HEK293 (cell line): ENCODE data around the gene NFKBIE.

ENCODE experiments used
- REST ChIP-seq: fragments of 450-650 bp; formaldehyde crosslinking; IDR thresholded peaks from 2 replicates; pipeline ENCODE4 v1.5.1; 2016; ENCODE audit warnings: missing biosample characterization, missing genetic modification characterization
- ZBTB11 ChIP-seq: fragments of 450-650 bp; formaldehyde crosslinking; conservative IDR thresholded peaks from 2 replicates; pipeline ENCODE4 v1.5.1; 2016; ENCODE audit warnings: low read depth, missing biosample characterization, missing genetic modification characterization
- ZNF24 ChIP-seq: fragments of 450-650 bp; formaldehyde crosslinking; IDR thresholded peaks from 2 replicates; pipeline ENCODE4 v1.5.1; 2016; ENCODE audit warnings: missing biosample characterization, missing genetic modification characterization
- ZNF777 ChIP-seq: fragments of 450-650 bp; formaldehyde crosslinking; IDR thresholded peaks from 2 replicates; pipeline ENCODE4 v1.5.1; 2017; ENCODE audit warnings: missing biosample characterization, missing genetic modification characterization, borderline replicate concordance
- TF ChIP-seq, protein P1 (sequence below): fragments of 450-650 bp; formaldehyde crosslinking; IDR thresholded peaks from 2 replicates; pipeline ENCODE4 v1.5.1; 2016; ENCODE audit warnings: missing biosample characterization, missing genetic modification characterization, borderline replicate concordance

- TF ChIP-seq ZNF777 (tag by site-specific recombination) (no peak), ZBTB11 (tag by site-specific recombination) (no peak), REST (tag by site-specific recombination) (no peak), ZNF24 (tag by site-specific recombination) (no peak)
- TF ChIP-seq, protein P1, sequence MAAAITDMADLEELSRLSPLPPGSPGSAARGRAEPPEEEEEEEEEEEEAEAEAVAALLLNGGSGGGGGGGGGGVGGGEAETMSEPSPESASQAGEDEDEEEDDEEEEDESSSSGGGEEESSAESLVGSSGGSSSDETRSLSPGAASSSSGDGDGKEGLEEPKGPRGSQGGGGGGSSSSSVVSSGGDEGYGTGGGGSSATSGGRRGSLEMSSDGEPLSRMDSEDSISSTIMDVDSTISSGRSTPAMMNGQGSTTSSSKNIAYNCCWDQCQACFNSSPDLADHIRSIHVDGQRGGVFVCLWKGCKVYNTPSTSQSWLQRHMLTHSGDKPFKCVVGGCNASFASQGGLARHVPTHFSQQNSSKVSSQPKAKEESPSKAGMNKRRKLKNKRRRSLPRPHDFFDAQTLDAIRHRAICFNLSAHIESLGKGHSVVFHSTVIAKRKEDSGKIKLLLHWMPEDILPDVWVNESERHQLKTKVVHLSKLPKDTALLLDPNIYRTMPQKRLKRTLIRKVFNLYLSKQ (tag by site-specific recombination): no peak
These were observed 1.8 kb downstream of the NFKBIE start for GRCh38 chr6:44263354-44264100.
